Stomach (tissue), 4 donors: ENCODE measurements around the gene PSD4.

ENCODE experiments used
- CTCF ChIP-seq, 7 experiments: fragments of 450-650 bp in 4 of 7; fragments of 200-600 bp in 3 of 7; sonication (generic) in 3 of 7; IDR thresholded peaks; one replicate each; pipeline ENCODE4 v1.5.1; 2016 to 2019; ENCODE audit warnings: antibody characterized with exemption in 7 of 7, control low read depth in 2 of 7, mild to moderate bottlenecking in 1 of 7
- EP300 ChIP-seq: sonication (generic); formaldehyde crosslinking; IDR thresholded peaks from one replicate; pipeline ENCODE4 v1.6.1; 2017; ENCODE audit warnings: antibody characterized with exemption
- POLR2A ChIP-seq, 4 donors: fragments of 450-650 bp; IDR thresholded peaks; one replicate each; pipeline ENCODE4 v1.6.1; 2016; ENCODE audit warnings: antibody characterized with exemption in 4 of 4, control low read depth in 2 of 4, mild to moderate bottlenecking in 1 of 4, moderate library complexity in 1 of 4

GRCh38 chr2:113207021-113207420, 33.2 kb downstream of the PSD4 start:
- TF ChIP-seq CTCF (IDR thresholded peaks at IDR 0.05) (no peak), POLR2A (IDR thresholded peaks at IDR 0.05) (no peak), EP300 (no peak)
